NCI-H1694 (cell line): ENCODE measurements around the gene GSTP1.

ENCODE experiments used
- DNase-seq: peaks from one replicate; lab custom pipeline; 2025; lab: John Stamatoyannopoulos, UW

The GSTP1 gene

DNA sequence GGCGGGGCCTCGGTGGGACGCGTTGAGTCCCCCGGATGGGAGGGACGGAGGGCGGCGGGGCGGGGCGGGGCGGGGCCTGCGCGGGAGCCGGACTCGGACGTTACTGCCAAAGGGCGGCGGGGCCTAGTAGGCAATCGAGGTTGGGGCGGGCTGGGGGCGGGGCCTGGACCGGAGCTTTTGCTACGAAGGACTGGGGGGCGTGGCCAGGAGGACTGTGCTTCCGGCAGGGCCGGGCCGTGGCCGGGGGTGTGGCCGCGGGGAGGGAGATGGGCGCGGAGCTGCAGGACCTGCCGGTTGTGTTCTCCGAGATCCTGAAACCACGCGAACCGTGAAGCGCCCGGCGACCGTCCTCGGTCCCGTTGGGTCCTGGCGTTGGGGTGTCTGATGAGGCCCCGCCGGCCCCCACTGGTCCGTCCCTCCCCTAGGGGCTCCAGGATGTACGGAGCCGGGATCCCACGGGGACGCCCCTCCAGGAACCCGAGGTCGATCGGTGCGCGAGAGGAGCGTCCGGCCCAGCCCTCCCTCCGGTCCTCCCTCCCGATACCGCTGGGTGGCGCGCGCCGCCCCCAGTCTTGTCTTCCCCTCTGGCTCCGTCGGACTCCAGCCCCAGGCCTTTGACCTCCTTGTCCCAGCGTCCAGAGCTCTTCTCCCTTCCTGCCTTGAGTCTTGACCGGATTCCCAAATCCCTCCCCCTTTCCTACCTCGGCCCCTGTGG is 46.8 kb downstream of the GSTP1 start:
- peak; percentile 91 for DNase-seq

DNA sequence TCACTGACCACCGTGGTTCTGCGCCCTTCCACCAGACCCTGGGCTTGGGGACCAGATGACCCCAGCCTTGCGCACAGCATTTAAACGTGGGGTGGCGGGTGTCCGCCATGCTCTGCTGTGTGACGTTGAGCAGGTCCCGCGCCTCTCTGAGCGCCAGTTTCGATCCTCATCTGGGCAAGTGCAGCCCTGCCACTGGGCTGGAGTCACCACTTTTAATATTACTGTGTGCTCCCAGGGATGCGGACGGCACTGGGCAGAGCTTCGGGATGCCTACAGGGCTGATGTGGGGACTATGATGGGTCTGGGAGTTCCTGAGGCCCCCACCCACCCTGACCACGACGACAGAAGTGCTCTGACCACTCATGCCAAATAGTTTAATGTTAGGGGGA is 47.3 kb downstream of the GSTP1 start:
- no peak for DNase-seq

DNA sequence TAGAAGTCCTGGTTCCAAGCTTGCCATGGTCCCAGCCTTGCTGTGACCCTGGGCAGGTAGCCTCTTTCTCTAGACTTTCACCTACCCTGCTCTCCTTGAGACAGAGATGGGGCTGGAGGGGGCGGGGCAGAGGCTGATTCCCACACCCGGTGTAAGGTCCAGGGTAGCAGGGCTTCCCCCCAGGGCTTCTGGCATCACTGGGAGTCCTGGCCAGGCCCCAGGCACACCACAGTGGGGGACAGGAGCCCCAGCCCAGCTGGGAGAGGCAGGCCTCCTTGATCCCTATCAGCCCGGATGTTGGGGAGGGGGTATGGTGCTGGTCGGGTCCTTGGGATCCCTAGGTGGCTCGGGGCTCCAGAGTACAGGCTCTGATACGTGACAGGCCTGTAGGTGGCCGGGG is 47.8 kb downstream of the GSTP1 start:
- DNase-seq = no peak

DNA sequence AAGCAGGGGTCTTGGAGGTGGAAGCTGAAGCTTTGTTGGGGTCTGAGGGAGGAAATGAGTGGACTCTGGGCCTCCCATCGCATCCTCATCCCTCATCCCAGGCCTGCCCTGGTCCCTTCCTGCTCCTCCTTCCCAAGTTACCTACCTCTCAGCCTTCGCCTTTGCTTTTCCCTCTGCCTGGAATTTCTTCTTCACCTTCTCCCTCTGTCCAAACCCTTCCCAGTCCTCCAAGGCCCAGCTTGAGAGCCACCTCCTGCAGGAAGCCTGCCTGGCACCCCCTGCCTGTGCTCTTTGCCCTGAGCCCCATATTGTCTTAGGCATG is 48.2 kb downstream of the GSTP1 start:
- no peak for DNase-seq

DNA sequence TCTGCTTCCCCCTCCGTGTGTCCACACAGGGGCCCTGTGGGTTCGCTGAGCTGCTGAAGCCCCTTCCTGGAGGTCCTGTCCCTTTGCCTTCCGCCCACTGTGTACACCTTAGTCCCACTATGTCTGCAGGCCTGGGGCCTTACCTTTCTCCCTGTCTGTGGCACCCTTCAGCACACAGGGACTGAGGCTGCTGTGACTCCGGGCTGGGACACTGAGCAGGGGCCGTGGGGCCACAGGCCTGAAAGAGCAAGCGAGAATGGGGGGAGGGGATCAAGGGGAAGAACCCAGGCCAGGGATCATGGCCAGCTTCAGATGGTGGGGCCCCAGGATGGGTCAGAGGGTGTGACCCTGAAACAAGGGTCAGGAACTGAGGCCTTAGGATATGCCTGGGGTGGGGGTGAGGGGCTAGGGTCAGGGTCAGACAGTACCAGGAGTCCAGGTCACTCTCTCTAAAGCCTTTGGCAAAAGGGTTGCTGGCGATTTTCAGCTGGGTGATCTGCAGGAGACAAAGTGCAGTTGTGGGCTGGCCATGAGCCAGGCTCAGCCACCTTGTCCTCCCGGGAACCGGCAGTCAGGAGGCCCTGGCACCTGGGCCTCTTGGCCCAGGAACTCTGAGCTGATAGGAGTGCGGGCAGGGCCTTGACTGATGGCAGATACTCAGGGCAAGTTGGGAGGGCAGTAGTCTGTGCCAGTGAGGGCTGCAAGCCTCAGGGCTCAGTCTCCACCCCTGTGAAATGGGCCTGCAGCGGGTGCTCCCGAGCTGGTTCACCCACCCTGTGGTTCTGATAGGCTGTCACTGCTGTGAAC is 48.8 kb downstream of the GSTP1 start:
- no peak for DNase-seq

DNA sequence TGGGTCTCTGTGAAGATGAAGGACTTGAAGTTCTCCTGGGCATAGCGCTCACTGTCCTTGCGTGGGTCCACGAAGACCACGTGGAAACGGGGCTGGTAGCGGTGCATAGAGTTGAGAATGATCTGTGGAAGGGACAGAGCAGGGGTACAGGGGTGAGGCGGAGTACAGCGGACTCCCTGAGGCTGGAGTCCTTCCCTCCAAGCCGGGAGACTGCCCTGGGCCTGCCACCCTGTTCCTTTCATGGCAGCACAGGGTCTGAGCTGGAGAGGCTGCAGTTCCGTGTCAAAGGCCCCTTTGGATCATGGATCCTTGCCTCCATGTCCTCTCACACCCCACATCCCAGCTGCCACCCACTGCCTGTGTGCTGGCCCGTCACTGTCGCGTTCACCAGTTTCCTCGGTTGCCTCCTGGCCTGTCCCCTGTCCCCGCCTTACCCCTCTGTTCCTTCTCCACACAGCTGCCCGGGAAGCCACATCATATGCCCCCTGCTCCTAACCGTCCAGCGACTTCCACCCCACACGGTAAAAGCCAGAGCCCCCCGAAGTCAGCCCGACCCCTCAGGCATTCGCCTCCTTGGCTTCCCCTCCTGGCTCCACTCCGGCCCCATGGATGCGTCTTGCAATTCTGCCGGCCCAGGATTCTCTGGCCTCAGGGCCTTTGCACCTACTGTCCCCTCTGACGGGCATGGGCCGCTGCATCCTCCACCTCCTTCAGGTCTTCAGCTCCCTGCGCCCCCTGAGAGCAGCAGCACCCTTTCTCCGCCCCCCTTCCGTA is 49.6 kb downstream of the GSTP1 start:
- DNase-seq = no peak

DNA sequence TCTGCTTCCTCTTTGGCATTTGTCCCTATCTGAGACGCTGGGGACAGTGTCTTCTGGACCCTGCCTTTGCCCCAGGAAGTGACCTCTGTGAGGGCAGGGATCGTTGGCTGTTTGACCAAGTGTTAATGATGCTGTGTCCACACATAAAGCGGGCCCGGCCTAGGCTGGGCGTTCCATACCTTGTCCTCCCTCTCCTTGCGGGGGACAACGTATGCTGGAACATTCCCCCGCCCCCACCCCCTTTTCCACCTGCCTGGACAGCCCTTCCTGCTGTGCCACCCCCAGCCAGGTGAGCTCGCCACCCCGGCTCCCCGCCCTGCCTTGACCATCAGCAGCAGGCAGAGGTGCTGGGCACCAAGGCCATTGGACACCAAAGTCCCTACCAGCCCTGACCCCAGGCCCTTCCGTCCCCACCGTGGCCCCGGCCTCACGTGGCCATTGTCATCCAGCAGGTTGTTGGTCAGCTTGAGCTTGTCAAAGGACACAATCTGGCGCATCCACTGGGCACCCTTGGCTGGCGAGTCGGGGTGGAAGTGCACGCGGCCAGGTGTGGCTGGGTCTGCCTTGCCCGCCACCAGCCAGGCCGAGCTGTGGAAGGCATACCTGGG is 50.2 kb downstream of the GSTP1 start:
- no peak for DNase-seq

DNA sequence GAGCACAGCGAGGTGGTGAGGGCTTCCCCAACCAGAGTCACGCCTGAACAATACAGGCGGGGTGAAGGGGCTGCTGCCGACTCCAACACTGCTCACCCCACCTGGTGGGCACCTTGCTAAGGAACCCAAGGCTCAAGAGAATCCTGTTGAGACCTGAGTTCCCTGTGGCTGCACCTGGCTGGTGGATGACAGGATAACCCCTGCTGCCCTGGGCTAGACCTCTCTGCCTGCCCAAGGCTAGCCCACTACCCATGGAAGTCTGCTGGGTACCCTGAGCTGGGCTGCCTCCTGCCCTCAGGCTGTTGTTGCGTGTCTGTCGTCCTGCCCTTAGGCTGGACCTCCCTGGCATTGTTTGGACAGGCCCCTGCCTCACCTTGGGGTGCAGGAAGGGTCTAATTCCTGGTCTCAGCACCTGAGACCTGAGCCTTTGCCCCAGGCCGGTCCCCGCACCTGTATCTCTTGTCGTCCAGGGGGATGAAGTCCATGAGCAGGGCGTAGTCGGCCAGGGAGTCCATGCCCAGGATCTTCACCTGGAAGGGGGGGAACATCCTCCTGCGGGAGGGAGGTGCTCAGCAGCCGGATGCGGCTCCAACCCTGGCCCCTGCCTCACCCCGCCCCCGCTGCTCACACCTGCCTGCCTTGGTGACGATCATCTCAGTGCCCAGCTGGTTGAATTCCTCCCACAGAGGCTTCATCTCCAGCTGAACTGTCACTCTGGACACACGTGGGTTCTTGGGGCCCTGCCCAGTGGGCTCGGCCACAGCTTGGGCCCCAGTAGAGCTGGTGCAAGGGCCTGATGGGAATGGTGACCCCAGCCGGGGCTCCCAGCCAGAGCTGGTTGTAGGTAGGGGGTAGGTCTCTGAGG is 51.0 kb downstream of the GSTP1 start:
- no peak for DNase-seq

DNA sequence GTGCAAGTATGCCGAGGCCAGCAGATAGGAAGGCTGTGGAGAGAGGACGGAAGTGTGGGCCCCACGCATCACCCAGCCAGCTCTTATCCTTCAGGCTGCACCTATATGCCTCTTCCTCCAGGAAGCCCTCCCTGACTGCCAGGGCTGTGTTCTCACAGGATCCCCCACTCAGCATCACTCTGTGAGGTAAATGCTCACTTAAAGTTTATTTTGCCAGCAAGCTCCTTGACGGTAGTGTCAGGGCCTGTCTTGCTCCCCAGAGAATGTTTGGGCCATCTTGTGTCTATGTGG is 51.6 kb downstream of the GSTP1 start:
- DNase-seq = no peak
